ENCODE data around the gene THRB. TPM values are rescaled to one million over a fixed set of nuclear protein-coding genes. Genes with fewer than 3 reads are reported as not detected.

Gene THRB
- total RNA-seq, 2 experiments from 2014 or later = not detected

DNA sequence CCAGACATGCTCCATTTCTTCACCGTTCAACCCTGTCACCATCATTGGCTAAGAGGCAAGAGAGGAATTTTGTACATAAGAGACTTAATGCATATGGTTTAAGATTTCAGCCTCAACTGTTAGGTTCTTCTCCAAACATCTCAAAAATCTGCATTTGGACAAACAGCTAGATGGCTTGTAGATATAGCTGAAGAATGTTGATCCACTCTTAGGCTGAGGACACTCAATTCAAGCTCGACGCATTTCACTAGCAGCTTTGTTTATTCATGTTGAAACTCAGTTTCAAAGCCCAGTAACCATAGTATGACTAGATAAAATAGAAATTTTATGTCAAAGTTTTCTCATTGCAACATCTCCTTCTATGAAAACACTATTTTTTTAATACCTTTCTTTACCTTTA lies 208.2 kb downstream of the THRB start:
- H3K27me3 Mint-ChIP-seq = no peaks in the 10 kb centered on the region

DNA sequence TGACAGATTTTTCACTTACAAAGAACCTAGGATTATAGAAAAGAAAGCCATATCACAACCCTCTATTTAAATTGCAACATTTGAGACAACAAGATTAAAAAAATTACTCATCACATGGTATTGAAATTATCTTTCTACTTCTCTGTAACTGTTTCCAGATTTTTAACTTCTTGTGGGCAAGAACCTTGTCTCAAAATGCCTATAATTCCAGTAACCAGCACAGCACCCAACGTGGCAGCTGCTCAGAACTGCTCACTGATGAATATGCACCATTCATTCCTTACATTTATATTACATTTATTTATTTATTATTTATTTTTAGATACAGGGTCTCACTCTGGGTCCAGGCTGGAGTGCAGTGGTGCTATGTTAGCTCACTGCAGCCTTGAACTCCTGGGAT lies 216.1 kb downstream of the THRB start:
- CTCF ChIA-PET = no interaction called here

More for the DNA sequence above, 208.2 kb downstream of the THRB start:
- CTCF ChIA-PET = no interaction called here
- Mint-ChIP-seq H3K27ac (no peak overlapping the region), H3K9me3 (ENCODE audit: low read depth) (no peaks in the 10 kb centered on the region), H3K4me1 (no peaks in the 10 kb centered on the region), H3K4me3 (no peak overlapping the region), H3K36me3 (no peaks in the 10 kb centered on the region)
- DNase-seq (no peak), ATAC-seq (no peak)

DNA sequence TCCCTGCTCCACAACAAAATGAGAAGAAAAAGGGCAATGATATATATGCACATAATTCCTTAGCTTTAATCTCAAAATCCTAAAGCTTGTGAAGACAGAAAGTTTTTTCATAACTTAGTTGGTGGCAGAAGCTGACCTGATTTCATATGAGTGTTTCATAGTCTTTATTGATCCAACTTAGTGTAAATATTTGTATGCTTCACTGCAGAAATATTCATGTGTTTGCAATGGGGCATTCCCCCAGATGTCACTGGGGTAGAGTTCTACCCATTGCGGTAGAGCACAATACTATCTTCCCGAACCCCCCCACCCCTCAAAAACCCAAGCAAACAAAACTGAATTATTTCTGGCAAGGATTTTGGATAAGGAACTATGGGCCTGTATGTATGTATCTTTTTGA lies 221.2 kb downstream of the THRB start:
- Mint-ChIP-seq H3K36me3 (no peaks in the 10 kb centered on the region), H3K4me3 (no peak overlapping the region), H3K27me3 (peaks cover 5% of the 10 kb centered on the region), H3K9me3 (ENCODE audit: low read depth) (no peaks in the 10 kb centered on the region), H3K4me1 (no peaks in the 10 kb centered on the region), H3K27ac (no peak overlapping the region)
- ATAC-seq (no peak), DNase-seq (no peak)
- CTCF ChIA-PET = no interaction called here

More for the DNA sequence above, 216.1 kb downstream of the THRB start:
- Mint-ChIP-seq H3K36me3 (no peaks in the 10 kb centered on the region), H3K4me3 (no peak overlapping the region), H3K27ac (no peak overlapping the region), H3K4me1 (no peaks in the 10 kb centered on the region), H3K27me3 (no peaks in the 10 kb centered on the region), H3K9me3 (ENCODE audit: low read depth) (no peaks in the 10 kb centered on the region)
- DNase-seq = no peak
- ATAC-seq = no peak

DNA sequence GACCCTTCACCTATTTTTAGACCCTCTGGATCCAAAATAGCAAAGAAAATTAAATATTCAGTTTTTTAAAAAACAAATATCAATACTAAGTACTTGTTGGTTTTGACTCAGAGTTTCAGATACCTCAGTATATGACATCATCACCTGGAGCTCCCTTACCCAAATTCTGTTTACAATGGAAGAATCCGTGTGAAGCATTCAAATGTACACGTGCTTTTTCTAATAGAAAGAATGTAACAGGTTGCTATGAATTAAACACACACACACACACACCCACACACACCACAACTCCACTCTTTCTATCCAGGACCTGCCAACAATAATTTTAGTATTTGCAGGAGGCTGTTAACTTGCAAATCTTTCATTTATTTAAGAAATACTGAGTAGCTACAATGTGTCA lies 221.8 kb downstream of the THRB start:
- H3K4me3 Mint-ChIP-seq = no peak overlapping the region
- CTCF ChIA-PET = no interaction called here
- ATAC-seq (no peak), DNase-seq (no peak)
- H3K27me3 Mint-ChIP-seq = peaks cover 5% of the 10 kb centered on the region
- no peaks in the 10 kb centered on the region for H3K4me1 Mint-ChIP-seq
- H3K36me3 Mint-ChIP-seq = no peaks in the 10 kb centered on the region
- H3K9me3 Mint-ChIP-seq (ENCODE audit: low read depth) = no peaks in the 10 kb centered on the region
- no peak overlapping the region for H3K27ac Mint-ChIP-seq

DNA sequence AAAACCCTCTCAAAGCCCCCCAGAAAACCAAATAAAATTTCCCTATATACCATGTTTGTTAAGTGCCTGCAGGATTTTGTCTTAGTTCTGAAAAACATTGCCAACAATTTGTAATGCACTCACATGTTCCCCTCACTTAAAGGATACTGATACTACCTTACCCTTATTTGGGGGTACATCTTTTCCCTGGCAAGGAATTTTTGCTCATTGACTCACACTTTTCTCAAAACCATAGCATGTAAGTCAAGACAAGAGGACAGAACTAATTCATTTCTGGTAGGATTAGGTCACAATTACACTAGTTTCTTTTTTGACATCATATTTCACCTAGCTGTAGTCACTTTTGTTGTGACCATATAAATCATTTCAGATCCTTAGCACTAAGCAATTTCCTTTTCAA lies 222.2 kb downstream of the THRB start:
- no peak overlapping the region for H3K4me3 Mint-ChIP-seq
- DNase-seq (no peak), ATAC-seq (no peak)
- H3K27me3 Mint-ChIP-seq = peaks cover 8% of the 10 kb centered on the region
- H3K4me1 Mint-ChIP-seq = no peaks in the 10 kb centered on the region
- CTCF ChIA-PET = no interaction called here
- H3K9me3 Mint-ChIP-seq (ENCODE audit: low read depth) = no peaks in the 10 kb centered on the region
- no peaks in the 10 kb centered on the region for H3K36me3 Mint-ChIP-seq
- H3K27ac Mint-ChIP-seq = no peak overlapping the region

DNA sequence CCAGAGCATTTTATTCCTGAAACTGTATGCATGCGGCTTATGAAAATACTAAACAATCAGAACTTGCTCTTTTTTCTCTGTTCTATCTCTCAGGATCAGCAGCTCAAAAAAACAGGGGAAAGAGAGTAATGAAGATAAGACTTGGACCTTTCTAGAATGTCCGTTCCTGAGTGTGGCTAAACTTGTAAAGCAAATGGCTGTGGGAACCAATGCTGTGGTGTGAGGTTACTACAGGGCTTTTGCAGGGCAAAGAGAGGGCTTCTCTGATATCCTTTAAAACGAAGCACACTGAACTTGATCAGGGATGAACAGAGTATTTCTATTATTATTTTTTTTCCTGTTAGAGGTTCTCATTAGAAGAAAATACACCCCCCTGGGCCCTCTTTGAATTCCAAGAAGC lies 223.4 kb downstream of the THRB start:
- H3K36me3 Mint-ChIP-seq = no peaks in the 10 kb centered on the region
- no peak for DNase-seq
- CTCF ChIA-PET = interaction anchor here (1.2 kb wide), 1 partner anchor 11 kb away, joined by 4 read pairs; no protein-coding TSS in a partner anchor
- no peak for ATAC-seq
- H3K9me3 Mint-ChIP-seq (ENCODE audit: low read depth) = no peaks in the 10 kb centered on the region
- no peak overlapping the region for H3K27ac Mint-ChIP-seq
- no peaks in the 10 kb centered on the region for H3K4me1 Mint-ChIP-seq
- H3K4me3 Mint-ChIP-seq = no peak overlapping the region
- H3K27me3 Mint-ChIP-seq = peaks cover 11% of the 10 kb centered on the region

DNA sequence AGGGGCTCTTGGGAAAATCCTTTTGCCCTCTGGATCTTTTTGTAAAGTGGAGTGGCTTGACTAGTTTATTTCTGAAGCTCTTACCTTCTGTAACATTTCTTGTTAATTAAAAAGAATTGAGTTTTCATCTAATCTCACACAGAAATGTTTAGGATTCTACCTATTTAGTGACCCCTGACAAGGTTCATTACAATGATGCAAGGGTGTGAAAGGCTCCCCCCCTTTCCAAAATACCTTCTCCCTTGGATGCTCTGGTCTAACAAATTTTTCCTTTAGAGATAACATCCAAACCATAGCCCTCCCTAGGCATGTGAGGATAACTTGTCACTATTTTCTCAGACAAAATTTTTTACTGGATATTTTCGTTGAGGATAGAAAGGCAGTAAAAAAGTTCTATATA lies 223.9 kb downstream of the THRB start:
- Mint-ChIP-seq H3K9me3 (ENCODE audit: low read depth) (no peaks in the 10 kb centered on the region), H3K27ac (no peak overlapping the region), H3K27me3 (peaks cover 12% of the 10 kb centered on the region), H3K4me3 (no peak overlapping the region), H3K36me3 (no peaks in the 10 kb centered on the region), H3K4me1 (no peaks in the 10 kb centered on the region)
- no peak for ATAC-seq
- CTCF ChIA-PET = interaction anchor here (1.2 kb wide), 1 partner anchor 11 kb away, joined by 4 read pairs; no protein-coding TSS in a partner anchor
- no peak for DNase-seq

DNA sequence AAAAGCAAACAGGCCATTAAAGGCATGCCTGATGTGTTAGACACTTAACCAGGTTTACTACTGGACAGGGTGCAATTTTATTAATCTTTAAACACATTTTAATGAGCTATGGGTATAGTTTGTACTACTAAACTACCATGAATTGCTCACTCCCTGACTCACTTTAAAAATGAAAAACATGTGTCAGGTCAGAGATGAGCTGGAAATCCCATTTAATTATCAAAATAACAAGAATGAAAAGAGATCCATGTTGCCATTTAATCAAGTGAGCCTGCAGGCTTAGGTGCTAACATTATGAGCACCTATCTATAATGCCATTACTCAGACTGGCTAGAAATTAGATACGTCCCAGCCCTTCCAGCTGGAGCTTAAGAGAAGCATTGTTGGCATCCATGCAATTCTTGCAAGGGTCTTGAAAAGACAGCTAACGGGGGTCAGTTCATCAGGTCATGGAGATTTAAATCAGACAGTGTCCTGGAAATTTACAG lies 224.4 kb downstream of the THRB start:
- Mint-ChIP-seq H3K36me3 (no peaks in the 10 kb centered on the region), H3K4me3 (no peak overlapping the region), H3K4me1 (no peaks in the 10 kb centered on the region), H3K9me3 (ENCODE audit: low read depth) (no peaks in the 10 kb centered on the region), H3K27me3 (peaks cover 12% of the 10 kb centered on the region), H3K27ac (no peak overlapping the region)
- DNase-seq (no peak), ATAC-seq (no peak)
- CTCF ChIA-PET = interaction anchor here (1.2 kb wide), 1 partner anchor 10 kb away, joined by 4 read pairs; no protein-coding TSS in a partner anchor

DNA sequence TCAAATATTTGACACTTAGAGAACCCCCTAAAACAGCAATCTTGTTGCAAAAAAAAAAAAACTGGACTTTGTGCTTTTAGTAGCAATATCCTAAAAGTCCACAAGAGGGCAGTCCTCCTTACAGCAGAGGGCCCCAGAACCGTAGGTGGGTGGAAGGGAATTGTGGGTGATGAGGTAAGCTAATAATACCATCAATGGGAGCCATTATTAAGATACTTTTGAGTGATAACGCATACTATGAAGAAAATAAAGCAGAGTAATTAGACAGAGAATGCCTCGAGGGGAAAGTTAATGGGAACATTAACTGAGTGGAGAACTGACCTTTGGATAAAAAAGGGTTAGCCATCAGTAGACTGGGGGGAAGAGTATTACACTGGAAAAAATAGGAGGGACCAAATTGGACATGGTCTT lies 229.9 kb downstream of the THRB start:
- DNase-seq = no peak
- Mint-ChIP-seq H3K4me3 (no peak overlapping the region), H3K9me3 (ENCODE audit: low read depth) (no peaks in the 10 kb centered on the region), H3K36me3 (no peaks in the 10 kb centered on the region), H3K27ac (no peak overlapping the region), H3K4me1 (no peaks in the 10 kb centered on the region), H3K27me3 (peaks cover 11% of the 10 kb centered on the region)
- CTCF ChIA-PET = no interaction called here
- ATAC-seq = no peak

DNA sequence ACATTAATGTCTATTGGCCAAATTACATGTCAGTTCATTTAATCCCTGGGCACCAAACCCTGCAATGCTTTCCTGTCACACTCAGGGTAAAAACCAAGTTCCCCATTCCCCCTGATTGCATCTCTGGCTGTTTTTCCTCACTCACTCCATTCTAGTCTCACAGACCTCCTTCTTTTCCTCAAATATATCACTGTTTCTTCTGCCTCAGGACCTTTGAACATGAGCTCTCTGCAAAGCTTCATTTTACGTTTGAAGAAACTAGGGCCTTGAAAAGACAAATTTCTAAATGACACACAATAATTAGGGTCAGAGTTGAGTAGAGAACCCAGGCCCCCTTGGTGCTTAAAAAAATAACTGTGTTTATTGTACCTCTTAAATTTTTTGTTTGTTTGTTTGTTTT lies 230.6 kb downstream of the THRB start:
- no peaks in the 10 kb centered on the region for H3K9me3 Mint-ChIP-seq (ENCODE audit: low read depth)
- DNase-seq = no peak
- H3K36me3 Mint-ChIP-seq = no peaks in the 10 kb centered on the region
- H3K27me3 Mint-ChIP-seq = peaks cover 11% of the 10 kb centered on the region
- H3K27ac Mint-ChIP-seq = no peak overlapping the region
- no peaks in the 10 kb centered on the region for H3K4me1 Mint-ChIP-seq
- ATAC-seq = no peak
- H3K4me3 Mint-ChIP-seq = no peak overlapping the region
- CTCF ChIA-PET = no interaction called here

DNA sequence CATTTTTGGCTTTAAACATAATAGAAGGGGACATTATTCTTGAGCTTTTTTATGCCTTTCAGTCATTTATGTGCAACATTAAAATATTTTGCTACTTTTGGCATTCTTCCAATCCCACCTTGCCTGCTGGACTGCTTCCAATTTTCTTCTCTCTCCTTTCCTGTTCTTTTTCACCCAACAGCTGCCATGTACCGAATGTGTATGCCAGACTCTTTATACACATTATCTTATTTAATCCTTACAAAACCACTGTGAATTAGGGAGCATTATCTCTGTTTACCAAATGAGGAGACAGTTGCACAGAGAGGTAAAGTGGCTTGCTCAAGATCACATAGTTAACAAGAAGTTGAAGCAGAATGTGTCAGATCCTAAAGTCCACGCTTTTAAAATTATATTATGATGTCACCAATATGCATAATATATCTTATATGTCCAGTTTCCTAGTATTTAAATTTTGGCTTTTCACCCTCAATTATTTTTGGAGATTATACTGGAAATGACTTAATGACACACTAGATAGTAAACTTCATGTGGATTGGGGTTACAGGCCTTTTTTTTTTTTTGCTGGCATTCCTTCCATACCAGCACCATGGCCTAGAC lies 231.5 kb downstream of the THRB start:
- Mint-ChIP-seq H3K36me3 (no peaks in the 10 kb centered on the region), H3K4me3 (no peak overlapping the region), H3K27ac (no peak overlapping the region), H3K27me3 (peaks cover 11% of the 10 kb centered on the region), H3K4me1 (no peaks in the 10 kb centered on the region), H3K9me3 (ENCODE audit: low read depth) (no peaks in the 10 kb centered on the region)
- DNase-seq (no peak), ATAC-seq (no peak)
- CTCF ChIA-PET = no interaction called here

DNA sequence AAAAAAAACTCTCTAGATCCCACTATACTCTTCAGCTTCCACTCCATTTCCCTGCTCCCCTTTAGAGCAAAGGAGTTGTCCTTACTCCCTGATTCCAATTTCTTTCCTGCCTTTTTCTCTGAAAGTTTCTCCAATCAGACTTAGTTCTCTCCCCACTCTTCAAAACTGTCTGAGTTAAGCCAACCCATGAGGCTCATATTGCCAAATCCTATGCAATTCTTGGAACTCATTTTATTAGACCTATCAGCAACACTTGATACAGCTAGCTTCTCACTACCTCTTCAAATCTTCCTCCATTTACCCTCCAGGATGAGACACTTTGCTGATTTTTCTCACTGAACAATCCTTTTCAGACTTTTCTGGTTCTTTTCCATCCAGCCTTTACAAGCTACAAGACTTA lies 233.1 kb downstream of the THRB start:
- DNase-seq (no peak), ATAC-seq (no peak)
- H3K36me3 Mint-ChIP-seq = no peaks in the 10 kb centered on the region
- H3K4me1 Mint-ChIP-seq = no peaks in the 10 kb centered on the region
- no peak overlapping the region for H3K4me3 Mint-ChIP-seq
- no peak overlapping the region for H3K27ac Mint-ChIP-seq
- H3K9me3 Mint-ChIP-seq (ENCODE audit: low read depth) = no peaks in the 10 kb centered on the region
- CTCF ChIA-PET = no interaction called here
- H3K27me3 Mint-ChIP-seq = peaks cover 7% of the 10 kb centered on the region

DNA sequence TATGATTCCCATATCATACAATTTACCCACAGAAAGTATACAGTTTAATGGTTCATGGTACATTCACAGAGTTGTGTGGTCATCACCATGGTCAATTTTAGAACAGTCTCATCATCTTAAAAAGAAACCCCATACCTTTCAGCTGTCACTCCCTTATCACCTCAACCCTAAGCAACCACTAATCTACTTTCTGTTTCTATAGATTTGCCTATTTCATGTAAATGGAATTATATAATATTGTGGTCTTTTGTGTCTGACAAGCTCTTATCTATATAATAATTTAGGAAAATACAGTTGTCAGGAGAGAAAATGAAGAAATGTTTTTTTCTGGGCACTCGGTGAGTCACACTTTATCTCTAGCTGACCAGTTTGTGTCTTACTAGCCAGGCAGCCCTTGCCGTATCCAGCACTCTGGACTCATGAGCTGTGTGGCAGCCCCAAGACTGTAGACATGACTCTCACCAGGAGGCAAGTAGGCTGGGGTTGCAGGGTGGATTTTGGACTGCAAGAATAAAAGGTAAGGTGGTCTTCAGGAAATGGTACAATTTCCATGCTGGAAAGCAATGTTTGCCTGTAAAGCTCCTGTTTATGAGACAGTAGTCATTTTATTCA lies 234.6 kb downstream of the THRB start:
- Mint-ChIP-seq H3K36me3 (no peaks in the 10 kb centered on the region), H3K4me3 (no peak overlapping the region), H3K9me3 (ENCODE audit: low read depth) (no peaks in the 10 kb centered on the region), H3K27me3 (peaks cover 4% of the 10 kb centered on the region), H3K27ac (no peak overlapping the region), H3K4me1 (no peaks in the 10 kb centered on the region)
- ATAC-seq (no peak), DNase-seq (no peak)
- CTCF ChIA-PET = interaction anchor here (1.7 kb wide), 1 partner anchor 11 kb away, joined by 4 read pairs; no protein-coding TSS in a partner anchor

Measured in activated CD8-positive, alpha-beta memory T cell treated with anti-CD3 and anti-CD28 coated beads, Interleukin-2, amount 10 ng/mL, durations not matched to agents 7 days and 5 days (primary cell).